ENCODE results near the gene AGBL4.

The AGBL4 gene

DNA sequence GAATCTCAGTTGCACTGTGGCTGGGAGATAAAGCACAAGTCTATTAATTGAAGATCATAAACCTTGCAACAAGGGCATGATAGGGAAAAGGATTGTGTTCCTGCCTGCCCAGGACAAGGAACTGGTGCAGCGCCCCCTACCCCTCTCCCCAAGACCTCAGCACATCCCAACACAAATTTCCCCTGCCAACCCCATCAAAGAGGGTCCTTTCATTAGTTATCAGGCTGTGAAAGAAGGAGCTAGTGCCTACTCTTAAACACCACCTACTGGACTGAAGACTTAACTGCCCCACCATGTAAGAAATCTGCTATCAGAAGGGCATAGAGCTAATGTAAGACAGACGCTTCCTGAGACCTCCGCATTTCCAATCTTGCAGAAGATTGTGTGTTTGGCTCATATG is 372.6 kb downstream of the AGBL4 start:
- CTCF ChIA-PET: no interaction called here
- no peak overlapping the region for H3K27ac ChIP-seq (ENCODE audit: extremely low read depth, low read depth, low read length)
- no peak overlapping the region for H3K4me3 ChIP-seq (ENCODE audit: low read depth, low read length)
- no peaks in the 10 kb centered on the region for H3K4me1 ChIP-seq (ENCODE audit: control insufficient read depth, insufficient read depth, low read length)
- POLR2A ChIA-PET: no interaction called here
- no peaks in the 10 kb centered on the region for H3K36me3 ChIP-seq (ENCODE audit: control insufficient read depth in 2 of 2, insufficient read depth in 1 of 2, low read length in 2 of 2)
- no peaks in the 10 kb centered on the region for H3K9me3 ChIP-seq (ENCODE audit: control insufficient read depth, insufficient read depth, low read depth, low read length)
- no peak for TF ChIP-seq ZNF433 (tag by site-specific recombination; IDR thresholded peaks at IDR 0.05; ENCODE audit: low read depth)
- TF ChIP-seq ZNF843 (tag by site-specific recombination; IDR thresholded peaks at IDR 0.05): no peak
- TF ChIP-seq ZNF114 (tag by site-specific recombination; IDR thresholded peaks at IDR 0.05): no peak
- TF ChIP-seq ZNF280D (tag by site-specific recombination; IDR thresholded peaks at IDR 0.05): no peak
- no peak for TF ChIP-seq ZSCAN23 (tag by site-specific recombination; IDR thresholded peaks at IDR 0.05)
- TF ChIP-seq ZBTB21 (tag by site-specific recombination; IDR thresholded peaks at IDR 0.05): no peak

- no peak overlapping the region for H3K4me3 ChIP-seq (ENCODE audit: low read depth, low read length)
- H3K9me3 ChIP-seq (ENCODE audit: control insufficient read depth, insufficient read depth, low read depth, low read length): no peaks in the 10 kb centered on the region
- H3K4me1 ChIP-seq (ENCODE audit: control insufficient read depth, insufficient read depth, low read length): no peaks in the 10 kb centered on the region
- TF ChIP-seq ZNF768 (tag by site-specific recombination; IDR thresholded peaks at IDR 0.05): no peak
- TF ChIP-seq SALL2 (tag by site-specific recombination; IDR thresholded peaks at IDR 0.05; ENCODE audit: borderline replicate concordance): no peak
- no peak for TF ChIP-seq ZNF211 (tag by site-specific recombination; IDR thresholded peaks at IDR 0.05; ENCODE audit: low read depth)
- no peak for TF ChIP-seq ZNF624 (tag by site-specific recombination; IDR thresholded peaks at IDR 0.05)
- TF ChIP-seq ZFP41 (tag by site-specific recombination; IDR thresholded peaks at IDR 0.05; ENCODE audit: borderline replicate concordance): no peak
- TF ChIP-seq ZNF548 (tag by site-specific recombination; IDR thresholded peaks at IDR 0.05): no peak
- TF ChIP-seq ZNF510 (tag by site-specific recombination; IDR thresholded peaks at IDR 0.05; ENCODE audit: insufficient replicate concordance): no peak
- TF ChIP-seq, protein P1, sequence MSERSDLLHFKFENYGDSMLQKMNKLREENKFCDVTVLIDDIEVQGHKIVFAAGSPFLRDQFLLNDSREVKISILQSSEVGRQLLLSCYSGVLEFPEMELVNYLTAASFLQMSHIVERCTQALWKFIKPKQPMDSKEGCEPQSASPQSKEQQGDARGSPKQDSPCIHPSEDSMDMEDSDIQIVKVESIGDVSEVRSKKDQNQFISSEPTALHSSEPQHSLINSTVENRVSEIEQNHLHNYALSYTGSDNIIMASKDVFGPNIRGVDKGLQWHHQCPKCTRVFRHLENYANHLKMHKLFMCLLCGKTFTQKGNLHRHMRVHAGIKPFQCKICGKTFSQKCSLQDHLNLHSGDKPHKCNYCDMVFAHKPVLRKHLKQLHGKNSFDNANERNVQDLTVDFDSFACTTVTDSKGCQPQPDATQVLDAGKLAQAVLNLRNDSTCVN (tag by site-specific recombination; optimal IDR thresholded peaks at IDR 0.05): no peak
- TF ChIP-seq ZBTB7A (tag by site-specific recombination; IDR thresholded peaks at IDR 0.05; ENCODE audit: low read depth): no peak
- no peak for TF ChIP-seq BCL6B (tag by site-specific recombination; IDR thresholded peaks at IDR 0.05)
- TF ChIP-seq, protein P2, sequence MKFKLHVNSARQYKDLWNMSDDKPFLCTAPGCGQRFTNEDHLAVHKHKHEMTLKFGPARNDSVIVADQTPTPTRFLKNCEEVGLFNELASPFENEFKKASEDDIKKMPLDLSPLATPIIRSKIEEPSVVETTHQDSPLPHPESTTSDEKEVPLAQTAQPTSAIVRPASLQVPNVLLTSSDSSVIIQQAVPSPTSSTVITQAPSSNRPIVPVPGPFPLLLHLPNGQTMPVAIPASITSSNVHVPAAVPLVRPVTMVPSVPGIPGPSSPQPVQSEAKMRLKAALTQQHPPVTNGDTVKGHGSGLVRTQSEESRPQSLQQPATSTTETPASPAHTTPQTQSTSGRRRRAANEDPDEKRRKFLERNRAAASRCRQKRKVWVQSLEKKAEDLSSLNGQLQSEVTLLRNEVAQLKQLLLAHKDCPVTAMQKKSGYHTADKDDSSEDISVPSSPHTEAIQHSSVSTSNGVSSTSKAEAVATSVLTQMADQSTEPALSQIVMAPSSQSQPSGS (tag by site-specific recombination; IDR thresholded peaks at IDR 0.05; ENCODE audit: low read depth): no peak
- TF ChIP-seq ZNF621 (tag by site-specific recombination; IDR thresholded peaks at IDR 0.05): no peak
- TF ChIP-seq ZNF561 (tag by site-specific recombination; IDR thresholded peaks at IDR 0.05; ENCODE audit: borderline replicate concordance): no peak
- TF ChIP-seq ZNF121 (tag by site-specific recombination; IDR thresholded peaks at IDR 0.05): no peak
- no peak for TF ChIP-seq ZNF114 (tag by site-specific recombination; IDR thresholded peaks at IDR 0.05)
- TF ChIP-seq, protein P3, sequence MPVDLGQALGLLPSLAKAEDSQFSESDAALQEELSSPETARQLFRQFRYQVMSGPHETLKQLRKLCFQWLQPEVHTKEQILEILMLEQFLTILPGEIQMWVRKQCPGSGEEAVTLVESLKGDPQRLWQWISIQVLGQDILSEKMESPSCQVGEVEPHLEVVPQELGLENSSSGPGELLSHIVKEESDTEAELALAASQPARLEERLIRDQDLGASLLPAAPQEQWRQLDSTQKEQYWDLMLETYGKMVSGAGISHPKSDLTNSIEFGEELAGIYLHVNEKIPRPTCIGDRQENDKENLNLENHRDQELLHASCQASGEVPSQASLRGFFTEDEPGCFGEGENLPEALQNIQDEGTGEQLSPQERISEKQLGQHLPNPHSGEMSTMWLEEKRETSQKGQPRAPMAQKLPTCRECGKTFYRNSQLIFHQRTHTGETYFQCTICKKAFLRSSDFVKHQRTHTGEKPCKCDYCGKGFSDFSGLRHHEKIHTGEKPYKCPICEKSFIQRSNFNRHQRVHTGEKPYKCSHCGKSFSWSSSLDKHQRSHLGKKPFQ (tag by site-specific recombination; IDR thresholded peaks at IDR 0.05): no peak
- no peak for TF ChIP-seq HOXA7 (CRISPR knock-in tag; IDR thresholded peaks at IDR 0.05; ENCODE audit: borderline replicate concordance)
- POLR2A ChIA-PET: no interaction called here
- no peaks in the 10 kb centered on the region for H3K36me3 ChIP-seq (ENCODE audit: control insufficient read depth in 2 of 2, insufficient read depth in 1 of 2, low read length in 2 of 2)
- CTCF ChIA-PET: interaction anchor here (0.6 to 0.7 kb wide), 3 partner anchors 9 to 975 kb away, joined by 3 to 5 read pairs (median 3); no protein-coding TSS in a partner anchor
- H3K27ac ChIP-seq (ENCODE audit: extremely low read depth, low read depth, low read length): no peak overlapping the region
Observed at GRCh38 chr1:49630156-49630555, 393.6 kb downstream of the AGBL4 start.

Data from HEK293 (cell line).